H9 (cell line): ENCODE measurements around the gene LIN9. TPM values are rescaled to one million over a fixed set of nuclear protein-coding genes. Genes with fewer than 3 reads are reported as not detected.

Source experiments
- DNase-seq: peaks from one replicate; pipeline ENCODE4 v3.0.0-alpha.2; 2017
- H2AFZ ChIP-seq: one replicate; pipeline ENCODE4 v1.6.1; 2013; ENCODE audit warnings: mild to moderate bottlenecking, low read length, control low read depth, moderate library complexity
- H2AK5ac ChIP-seq: 2 replicates; pipeline ENCODE4 v1.6.1; 2013; ENCODE audit warnings: low read length, control low read depth, mixed read lengths; ENCODE audit not compliant: insufficient read length
- H2BK120ac ChIP-seq: one replicate; pipeline ENCODE4 v1.6.1; 2013; ENCODE audit warnings: low read depth, mild to moderate bottlenecking, low read length, control low read depth, inconsistent platforms; ENCODE audit not compliant: poor library complexity, severe bottlenecking
- H2BK12ac ChIP-seq: 2 replicates; pipeline ENCODE4 v1.6.1; 2013; ENCODE audit warnings: low read length, control low read depth, mixed read lengths, low read depth; ENCODE audit not compliant: insufficient read length
- H2BK15ac ChIP-seq: 2 replicates; pipeline ENCODE4 v1.6.1; 2013; ENCODE audit warnings: low read depth, low read length, control low read depth
- H2BK20ac ChIP-seq: one replicate; pipeline ENCODE4 v1.6.1; 2013; ENCODE audit warnings: low read depth, mild to moderate bottlenecking, low read length, control low read depth, inconsistent platforms; ENCODE audit not compliant: poor library complexity, severe bottlenecking
- H2BK5ac ChIP-seq: 2 replicates; pipeline ENCODE4 v1.6.1; 2013; ENCODE audit warnings: low read length, control low read depth, mixed read lengths; ENCODE audit not compliant: insufficient read length
- H3K14ac ChIP-seq: 2 replicates; pipeline ENCODE4 v1.6.1; 2013; ENCODE audit warnings: low read length, control low read depth; ENCODE audit not compliant: insufficient read depth
- H3K18ac ChIP-seq: 2 replicates; pipeline ENCODE4 v1.6.1; 2013; ENCODE audit warnings: low read depth, mild to moderate bottlenecking, mixed read lengths, low read length, control low read depth; ENCODE audit not compliant: insufficient read length
- H3K23ac ChIP-seq: 2 replicates; pipeline ENCODE4 v1.6.1; 2013; ENCODE audit warnings: low read length, control low read depth, mixed read lengths, low read depth; ENCODE audit not compliant: insufficient read length
- H3K23me2 ChIP-seq: 2 replicates; pipeline ENCODE4 v1.6.1; 2013; ENCODE audit warnings: low read depth, mild to moderate bottlenecking, mixed read lengths, low read length, control low read depth; ENCODE audit not compliant: insufficient read length, poor library complexity, severe bottlenecking
- H3K27ac ChIP-seq: 2 replicates; pipeline ENCODE4 v1.5.1; 2013; ENCODE audit warnings: low read length, control low read depth, mixed read lengths, low read depth; ENCODE audit not compliant: insufficient read length
- H3K27me3 ChIP-seq: 2 replicates; pipeline ENCODE4 v1.6.1; 2013; ENCODE audit warnings: low read length, control low read depth, inconsistent platforms; ENCODE audit not compliant: insufficient read depth
- H3K4ac ChIP-seq: 2 replicates; pipeline ENCODE4 v1.6.1; 2013; ENCODE audit warnings: low read depth, mild to moderate bottlenecking, control low read depth, inconsistent platforms, low read length, moderate library complexity
- H3K4me1 ChIP-seq: 2 replicates; pipeline ENCODE4 v1.6.1; 2013; ENCODE audit warnings: low read length, control low read depth, inconsistent platforms; ENCODE audit not compliant: insufficient read depth
- H3K4me2 ChIP-seq: 2 replicates; pipeline ENCODE4 v1.6.1; 2013; ENCODE audit warnings: low read length, control low read depth, mixed read lengths; ENCODE audit not compliant: insufficient read length, insufficient read depth
- H3K56ac ChIP-seq: 2 replicates; pipeline ENCODE4 v1.6.1; 2013; ENCODE audit warnings: low read depth, mild to moderate bottlenecking, mixed read lengths, low read length, control low read depth; ENCODE audit not compliant: insufficient read length
- H3K79me1 ChIP-seq: 2 replicates; pipeline ENCODE4 v1.6.1; 2013; ENCODE audit warnings: low read depth, mild to moderate bottlenecking, moderate library complexity, low read length, control low read depth, inconsistent platforms; ENCODE audit not compliant: insufficient read depth, poor library complexity, severe bottlenecking
- H3K79me2 ChIP-seq: 2 replicates; pipeline ENCODE4 v1.6.1; 2013; ENCODE audit warnings: low read length, control low read depth, inconsistent platforms; ENCODE audit not compliant: insufficient read depth
- H3K9ac ChIP-seq: 2 replicates; pipeline ENCODE4 v1.6.1; 2013; ENCODE audit warnings: low read length, control low read depth, mixed read lengths; ENCODE audit not compliant: insufficient read length; ENCODE audit errors: extremely low read depth
- H3K9me3 ChIP-seq: one replicate; pipeline ENCODE4 v1.6.1; 2013; ENCODE audit warnings: low read depth, low read length, inconsistent platforms; ENCODE audit not compliant: control insufficient read depth
- H3T11ph ChIP-seq: one replicate; pipeline ENCODE4 v1.6.1; 2013; ENCODE audit warnings: mild to moderate bottlenecking, low read length, control low read depth, inconsistent platforms
- H4K20me1 ChIP-seq: one replicate; pipeline ENCODE4 v1.6.1; 2013; ENCODE audit not compliant: control insufficient read depth, insufficient read length, insufficient read depth
- H4K5ac ChIP-seq: 2 replicates; pipeline ENCODE4 v1.6.1; 2013; ENCODE audit warnings: low read depth, mild to moderate bottlenecking, mixed read lengths, low read length, control low read depth; ENCODE audit not compliant: insufficient read length
- H4K8ac ChIP-seq: replicated peaks from 2 replicates; pipeline ENCODE4 v1.6.1; 2013; ENCODE audit warnings: low read length, control low read depth, mixed read lengths, low read depth; ENCODE audit not compliant: insufficient read length
- H4K91ac ChIP-seq: 2 replicates; pipeline ENCODE4 v1.6.1; 2013; ENCODE audit warnings: low read depth, mild to moderate bottlenecking, moderate library complexity, mixed read lengths, low read length, control low read depth; ENCODE audit not compliant: insufficient read length
- H3K27ac Mint-ChIP-seq, 3 experiments: 2 replicates in 2 of 3; 3 replicates in 1 of 3; pipeline ENCODE4 v1.8.0; 2020 to 2021; ENCODE audit warnings: mixed read lengths in 3 of 3, mild to moderate bottlenecking in 1 of 3, moderate library complexity in 1 of 3
- H3K27me3 Mint-ChIP-seq: 2 replicates; pipeline ENCODE4 v1.8.0; 2021; ENCODE audit warnings: low read depth, mild to moderate bottlenecking, moderate library complexity, mixed read lengths
- H3K36me3 Mint-ChIP-seq, 3 experiments: 2 replicates in 2 of 3; 3 replicates in 1 of 3; pipeline ENCODE4 v1.8.0; 2020 to 2021; ENCODE audit warnings: low read depth in 3 of 3, mixed read lengths in 3 of 3; ENCODE audit not compliant: insufficient read depth in 1 of 3
- H3K4me1 Mint-ChIP-seq, 2 experiments: 2 replicates each; pipeline ENCODE4 v1.8.0; 2020; ENCODE audit warnings: mixed read lengths in 2 of 2
- H3K4me3 Mint-ChIP-seq, 2 experiments: 2 replicates in 1 of 2; 3 replicates in 1 of 2; pipeline ENCODE4 v1.8.0; 2020 to 2021; ENCODE audit warnings: mild to moderate bottlenecking in 2 of 2, mixed read lengths in 2 of 2, moderate library complexity in 1 of 2
- H3K9me3 Mint-ChIP-seq, 2 experiments: 2 replicates in 1 of 2; 3 replicates in 1 of 2; pipeline ENCODE4 v1.8.0; 2020; ENCODE audit warnings: mild to moderate bottlenecking in 2 of 2, mixed read lengths in 2 of 2, moderate library complexity in 1 of 2
- CTCF ChIP-seq: fragments of 200-600 bp; sonication (generic); conservative IDR thresholded peaks from 3 replicates; pipeline ENCODE4 v1.8.0; 2021; ENCODE audit warnings: antibody characterized with exemption, mild to moderate bottlenecking
- WGBS: extraction: QIAGEN DNeasy Blood & Tissue Kit; methylation state at CpG from one replicate; pipeline ENCODE4 v1.1.7; 2013; ENCODE audit warnings: missing lambda C conversion rate, low lambda C conversion rate, mixed read lengths; ENCODE audit not compliant: insufficient read length; ENCODE audit errors: extremely low coverage; 5-methylcytosine and 5-hydroxymethylcytosine counted together
- total RNA-seq: library from RNA; stranded (reverse); gene quantifications from 2 replicates; pipeline ENCODE4 v1.2.1, GENCODE V29; 2021

LIN9 gene
- total RNA-seq, 1 experiment from 2014 or later: 9.5 TPM

GRCh38 chr1:226217273-226217672 is 91.7 kb downstream of the LIN9 start:
- no peak overlapping the region for H2AFZ ChIP-seq
- no peak overlapping the region for H3K4me2 ChIP-seq
- H3K9ac ChIP-seq: no peak overlapping the region
- H3K27me3 ChIP-seq: no peaks in the 10 kb centered on the region
- H3K14ac ChIP-seq: no peak overlapping the region; the same call in 1 of the 2 replicates
- H4K91ac ChIP-seq: no peak overlapping the region
- H3K27ac Mint-ChIP-seq: no peak overlapping the region
- no peak overlapping the region for H2BK120ac ChIP-seq
- no peak overlapping the region for H3K18ac ChIP-seq
- H3K4me1 Mint-ChIP-seq: peaks cover 40% of the 10 kb centered on the region in 2 experiments
- no peak overlapping the region for H2BK12ac ChIP-seq
- no peaks in the 10 kb centered on the region for H3K36me3 Mint-ChIP-seq
- no peaks in the 10 kb centered on the region for H3K9me3 ChIP-seq
- no peak for DNase-seq
- no CpG with 5 or more reads among the region's 10 CpGs for WGBS
- no peak overlapping the region for H3K4me3 Mint-ChIP-seq
- no peak overlapping the region for H3K27ac ChIP-seq
- H2BK15ac ChIP-seq: no peak overlapping the region
- no peaks in the 10 kb centered on the region for H4K20me1 ChIP-seq
- peaks cover 4% of the 10 kb centered on the region for H3K27me3 Mint-ChIP-seq
- no peak overlapping the region for H2AK5ac ChIP-seq
- H3K23me2 ChIP-seq: no peaks in the 10 kb centered on the region
- H3T11ph ChIP-seq: no peak overlapping the region
- no peak overlapping the region for H4K5ac ChIP-seq
- H3K79me2 ChIP-seq: no peaks in the 10 kb centered on the region
- H4K8ac ChIP-seq: no peak overlapping the region
- H3K23ac ChIP-seq: no peak overlapping the region
- H3K56ac ChIP-seq: no peak overlapping the region
- no peak overlapping the region for H2BK5ac ChIP-seq
- H3K4ac ChIP-seq: no peak overlapping the region
- no peaks in the 10 kb centered on the region for H3K79me1 ChIP-seq
- no peaks in the 10 kb centered on the region for H3K9me3 Mint-ChIP-seq
- TF ChIP-seq CTCF: no peak
- H2BK20ac ChIP-seq: no peak overlapping the region
- H3K4me1 ChIP-seq: peaks cover 5% of the 10 kb centered on the region; the same call in 1 of the 2 replicates
